ENCODE data around the gene VILL. TPM values are rescaled to one million over a fixed set of nuclear protein-coding genes. Genes with fewer than 3 reads are reported as not detected.

VILL gene
- total and polyA plus RNA-seq, 4 donors: 0.88 to 3.5 (median 1.6) TPM

- H3K4me1 ChIP-seq (ENCODE audit: control insufficient read depth in 4 of 4, insufficient read depth in 4 of 4, low read length in 3 of 4): no peaks in the 10 kb centered on the region
- TF ChIP-seq EGR1 (IDR thresholded peaks at IDR 0.05; ENCODE audit: low read depth in 2 of 2) (no peak), MAX (IDR thresholded peaks at IDR 0.05) (no peak), GABPA (IDR thresholded peaks at IDR 0.05 in 1 of 2, conservative IDR thresholded peaks at IDR 0.05 in 1 of 2) (no peak), NR2F2 (IDR thresholded peaks at IDR 0.05) (no peak), REST (IDR thresholded peaks at IDR 0.05) (no peak), RXRA (IDR thresholded peaks at IDR 0.05) (no peak), RAD21 (IDR thresholded peaks at IDR 0.05) (no peak), JUND (IDR thresholded peaks at IDR 0.05) (no peak), YY1 (IDR thresholded peaks at IDR 0.05) (no peak), HNF4A (conservative IDR thresholded peaks at IDR 0.05) (no peak), FOXA1 (IDR thresholded peaks at IDR 0.05) (no peak)
- H3K9ac ChIP-seq (ENCODE audit: low read depth in 1 of 2, low read length in 2 of 2): no peak overlapping the region
- H3K36me3 ChIP-seq (ENCODE audit: control insufficient read depth in 4 of 4, insufficient read depth in 3 of 4, low read depth in 1 of 4, low read length in 3 of 4): peaks cover 2 to 28% (median 14%) of the 10 kb centered on the region in 4 donors
- WGBS: 94% methylated on average over 21 of the region's 21 CpGs
- H3K27me3 ChIP-seq (ENCODE audit: control insufficient read depth in 4 of 4, insufficient read depth in 4 of 4, low read length in 3 of 4): no peaks in the 10 kb centered on the region
- H3K27ac ChIP-seq (ENCODE audit: low read depth in 1 of 2, low read length in 2 of 2): no peak overlapping the region
- H3K9me3 ChIP-seq (ENCODE audit: control insufficient read depth in 4 of 4, low read length in 3 of 4): peaks cover 0 to under 1% (median 0%) of the 10 kb centered on the region in 4 donors
- no peak overlapping the region for H3K4me3 ChIP-seq (ENCODE audit: low read depth in 1 of 3, low read length in 3 of 3)
- DNase-seq (ENCODE audit: low spot score): no peak
Measured at GRCh38 chr3:38011111-38011510, 20.5 kb downstream of the VILL start.

GRCh38 chr3:38015485-38015884 is 24.9 kb downstream of the VILL start:
- H3K27ac ChIP-seq (ENCODE audit: low read depth in 1 of 2, low read length in 2 of 2): no peak overlapping the region
- no peak overlapping the region for H3K4me3 ChIP-seq (ENCODE audit: low read depth in 1 of 3, low read length in 3 of 3)
- H3K36me3 ChIP-seq (ENCODE audit: control insufficient read depth in 4 of 4, insufficient read depth in 3 of 4, low read depth in 1 of 4, low read length in 3 of 4): peaks cover 6 to 19% (median 15%) of the 10 kb centered on the region in 4 donors
- TF ChIP-seq ZBTB33 (IDR thresholded peaks at IDR 0.05) (no peak), EGR1 (IDR thresholded peaks at IDR 0.05; ENCODE audit: low read depth in 2 of 2) (no peak), CTCF (IDR thresholded peaks at IDR 0.05; ENCODE audit: low read depth, low read length, missing input control) (no peak), GABPA (IDR thresholded peaks at IDR 0.05 in 1 of 2, conservative IDR thresholded peaks at IDR 0.05 in 1 of 2) (no peak), FOXA2 (IDR thresholded peaks at IDR 0.05) (no peak), MAX (IDR thresholded peaks at IDR 0.05) (no peak), NR2F2 (IDR thresholded peaks at IDR 0.05) (no peak), HNF4A (conservative IDR thresholded peaks at IDR 0.05) (no peak), SP1 (IDR thresholded peaks at IDR 0.05) (no peak), FOXA1 (IDR thresholded peaks at IDR 0.05) (no peak), YY1 (IDR thresholded peaks at IDR 0.05) (no peak)
- H3K4me1 ChIP-seq (ENCODE audit: control insufficient read depth in 4 of 4, insufficient read depth in 4 of 4, low read length in 3 of 4): no peaks in the 10 kb centered on the region
- H3K27me3 ChIP-seq (ENCODE audit: control insufficient read depth in 4 of 4, insufficient read depth in 4 of 4, low read length in 3 of 4): no peaks in the 10 kb centered on the region
- no peak overlapping the region for H3K9ac ChIP-seq (ENCODE audit: low read depth in 1 of 2, low read length in 2 of 2)
- DNase-seq (ENCODE audit: low spot score): no peak
- peaks cover 0 to 2% (median 0%) of the 10 kb centered on the region in 4 donors for H3K9me3 ChIP-seq (ENCODE audit: control insufficient read depth in 4 of 4, low read length in 3 of 4)
- WGBS: 88% methylated on average over 3 of the region's 3 CpGs

Data from liver (tissue), 9 donors.